K562 (cell line): ENCODE measurements around the gene ZBTB33. TPM values are rescaled to one million over a fixed set of nuclear protein-coding genes. Genes with fewer than 3 reads are reported as not detected.

Experiments used
- CC2D1A ChIP-seq: fragments of 450-650 bp; IDR thresholded peaks from 2 replicates; pipeline ENCODE4 v1.6.1; 2017; ENCODE audit warnings: mild to moderate bottlenecking
- DEAF1 ChIP-seq: fragments of 450-650 bp; formaldehyde crosslinking; IDR thresholded peaks from 2 replicates; pipeline ENCODE4 v1.4.0; 2020; ENCODE audit warnings: mild to moderate bottlenecking, moderate library complexity
- EP400 ChIP-seq: fragments of 450-650 bp; IDR thresholded peaks from 2 replicates; pipeline ENCODE4 v1.6.1; 2017; ENCODE audit warnings: antibody characterized with exemption, mild to moderate bottlenecking, moderate library complexity
- HMGN3 ChIP-seq: IDR thresholded peaks from 2 replicates; pipeline ENCODE4 v1.6.1; 2011; ENCODE audit warnings: borderline replicate concordance, low read depth, mild to moderate bottlenecking, mixed read lengths, low read length; ENCODE audit not compliant: insufficient read length; ENCODE audit errors: extremely low read depth
- PATZ1 ChIP-seq: fragments of 250-450 bp; sonication (Bioruptor Pico); IDR thresholded peaks from 2 replicates; pipeline ENCODE4 v1.5.0; 2020; ENCODE audit warnings: mild to moderate bottlenecking, borderline replicate concordance
- RBM15 ChIP-seq: fragments of 200-400 bp; formaldehyde crosslinking; IDR thresholded peaks from 2 replicates; pipeline ENCODE4 v1.6.1; 2018; ENCODE audit warnings: mild to moderate bottlenecking, low read length, moderate library complexity; ENCODE audit not compliant: insufficient read depth
- SMAD3 ChIP-seq: fragments of 450-650 bp; formaldehyde crosslinking; conservative IDR thresholded peaks from 2 replicates; pipeline ENCODE4 v1.4.0; 2020; ENCODE audit warnings: mild to moderate bottlenecking
- SRSF9 ChIP-seq: fragments of 200-400 bp; formaldehyde crosslinking; IDR thresholded peaks from 2 replicates; pipeline ENCODE4 v1.6.1; 2017; ENCODE audit warnings: low read depth, low read length, borderline replicate concordance
- ZBTB7A ChIP-seq: IDR thresholded peaks from 2 replicates; pipeline ENCODE4 v1.6.1; 2011; ENCODE audit warnings: low read depth, mild to moderate bottlenecking, low read length, moderate library complexity, borderline replicate concordance; ENCODE audit not compliant: control insufficient read depth
- ZNF165 ChIP-seq: fragments of 250-450 bp; sonication (Bioruptor Pico); IDR thresholded peaks from 2 replicates; pipeline ENCODE4 v1.4.0; 2020; ENCODE audit warnings: borderline replicate concordance
- ZNF316 ChIP-seq: fragments of 450-650 bp; IDR thresholded peaks from 2 replicates; pipeline ENCODE4 v1.6.1; 2016
- polyA plus RNA-seq, 8 experiments: library from polyadenylated mRNA; depleted of rRNA in 4 of 8; stranded (reverse) in 5 of 8; unstranded in 3 of 8; fragments of >200 nt; fragmentation: Nextera tagmentation in 2 of 8; fragmentation: Illumina TruSeq in 1 of 8; extraction: Ambion mirVana in 2 of 8; extraction: Trizol in 1 of 8; gene quantifications; 2 replicates each; pipeline versions ENCODE4 v1.2.1 to v1.2.3, GENCODE V29; 2011 to 2014; ENCODE audit warnings: inconsistent platforms in 1 of 8, missing spikeins in 1 of 8
- total RNA-seq, 7 experiments: library from RNA; depleted of rRNA in 6 of 7; stranded (reverse); fragments of >200 nt in 6 of 7; fragmentation: Illumina TruSeq in 2 of 7; extraction: Trizol in 2 of 7; gene quantifications; 2 replicates each; pipeline versions ENCODE4 v1.2.1 to v1.2.3, GENCODE V29; 2011 to 2021; ENCODE audit warnings: low replicate concordance in 1 of 7
- TF ChIP-seq, protein P1 (sequence below): fragments of 250-450 bp; sonication (Bioruptor Pico); IDR thresholded peaks from 2 replicates; pipeline ENCODE4 v1.5.0; 2021
- TF ChIP-seq, protein P2 (sequence below), 2 experiments: fragments of 200-800 bp in 1 of 2; sonication (Bioruptor generic) in 1 of 2; sonication (generic) in 1 of 2; formaldehyde crosslinking in 1 of 2; IDR thresholded peaks in 1 of 2; conservative IDR thresholded peaks in 1 of 2; 2 replicates each; pipeline versions ENCODE4 v1.5.0 to v1.6.1; 2016 to 2020; ENCODE audit warnings: missing compliant biosample characterization in 1 of 2, missing genetic modification characterization in 1 of 2, missing genetic modification reagents in 1 of 2
- TF ChIP-seq, protein P3 (sequence below): fragments of 250-450 bp; sonication (Bioruptor Pico); IDR thresholded peaks from 2 replicates; pipeline ENCODE4 v1.8.0; 2022; ENCODE audit warnings: inconsistent platforms, mild to moderate bottlenecking, moderate library complexity, borderline replicate concordance
- TF ChIP-seq, protein P4 (sequence below): fragments of 250-450 bp; sonication (Bioruptor Pico); IDR thresholded peaks from 2 replicates; pipeline ENCODE4 v1.8.0; 2021; ENCODE audit warnings: mild to moderate bottlenecking, moderate library complexity

Gene ZBTB33
- total and polyA plus RNA-seq, 9 of the 15 experiments (the other 6 are each of a cell fraction or from before 2014, with no cell fraction given): 5.6 to 29.8 (median 15.6) TPM

GRCh38 chrX:120262859-120263708 lies 12.5 kb downstream of the ZBTB33 start (continued):
- TF ChIP-seq DEAF1 (CRISPR knock-in tag) (no peak), PATZ1 (no peak), EP400 (no peak), HMGN3 (no peak), ZNF165 (CRISPR knock-in tag) (no peak), ZNF316 (no peak), ZBTB7A (no peak), RBM15 (no peak), SMAD3 (no peak), CC2D1A (no peak), SRSF9 (no peak)
- TF ChIP-seq, protein P1, sequence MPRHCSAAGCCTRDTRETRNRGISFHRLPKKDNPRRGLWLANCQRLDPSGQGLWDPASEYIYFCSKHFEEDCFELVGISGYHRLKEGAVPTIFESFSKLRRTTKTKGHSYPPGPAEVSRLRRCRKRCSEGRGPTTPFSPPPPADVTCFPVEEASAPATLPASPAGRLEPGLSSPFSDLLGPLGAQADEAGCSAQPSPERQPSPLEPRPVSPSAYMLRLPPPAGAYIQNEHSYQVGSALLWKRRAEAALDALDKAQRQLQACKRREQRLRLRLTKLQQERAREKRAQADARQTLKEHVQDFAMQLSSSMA (CRISPR knock-in tag): no peak
- TF ChIP-seq, protein P2, sequence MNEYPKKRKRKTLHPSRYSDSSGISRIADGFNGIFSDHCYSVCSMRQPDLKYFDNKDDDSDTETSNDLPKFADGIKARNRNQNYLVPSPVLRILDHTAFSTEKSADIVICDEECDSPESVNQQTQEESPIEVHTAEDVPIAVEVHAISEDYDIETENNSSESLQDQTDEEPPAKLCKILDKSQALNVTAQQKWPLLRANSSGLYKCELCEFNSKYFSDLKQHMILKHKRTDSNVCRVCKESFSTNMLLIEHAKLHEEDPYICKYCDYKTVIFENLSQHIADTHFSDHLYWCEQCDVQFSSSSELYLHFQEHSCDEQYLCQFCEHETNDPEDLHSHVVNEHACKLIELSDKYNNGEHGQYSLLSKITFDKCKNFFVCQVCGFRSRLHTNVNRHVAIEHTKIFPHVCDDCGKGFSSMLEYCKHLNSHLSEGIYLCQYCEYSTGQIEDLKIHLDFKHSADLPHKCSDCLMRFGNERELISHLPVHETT (CRISPR knock-in tag; conservative IDR thresholded peaks at IDR 0.05 in 1 of 2, IDR thresholded peaks at IDR 0.05 in 1 of 2): no peak
- TF ChIP-seq, protein P3, sequence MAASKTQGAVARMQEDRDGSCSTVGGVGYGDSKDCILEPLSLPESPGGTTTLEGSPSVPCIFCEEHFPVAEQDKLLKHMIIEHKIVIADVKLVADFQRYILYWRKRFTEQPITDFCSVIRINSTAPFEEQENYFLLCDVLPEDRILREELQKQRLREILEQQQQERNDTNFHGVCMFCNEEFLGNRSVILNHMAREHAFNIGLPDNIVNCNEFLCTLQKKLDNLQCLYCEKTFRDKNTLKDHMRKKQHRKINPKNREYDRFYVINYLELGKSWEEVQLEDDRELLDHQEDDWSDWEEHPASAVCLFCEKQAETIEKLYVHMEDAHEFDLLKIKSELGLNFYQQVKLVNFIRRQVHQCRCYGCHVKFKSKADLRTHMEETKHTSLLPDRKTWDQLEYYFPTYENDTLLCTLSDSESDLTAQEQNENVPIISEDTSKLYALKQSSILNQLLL (CRISPR knock-in tag): no peak
- TF ChIP-seq, protein P4, sequence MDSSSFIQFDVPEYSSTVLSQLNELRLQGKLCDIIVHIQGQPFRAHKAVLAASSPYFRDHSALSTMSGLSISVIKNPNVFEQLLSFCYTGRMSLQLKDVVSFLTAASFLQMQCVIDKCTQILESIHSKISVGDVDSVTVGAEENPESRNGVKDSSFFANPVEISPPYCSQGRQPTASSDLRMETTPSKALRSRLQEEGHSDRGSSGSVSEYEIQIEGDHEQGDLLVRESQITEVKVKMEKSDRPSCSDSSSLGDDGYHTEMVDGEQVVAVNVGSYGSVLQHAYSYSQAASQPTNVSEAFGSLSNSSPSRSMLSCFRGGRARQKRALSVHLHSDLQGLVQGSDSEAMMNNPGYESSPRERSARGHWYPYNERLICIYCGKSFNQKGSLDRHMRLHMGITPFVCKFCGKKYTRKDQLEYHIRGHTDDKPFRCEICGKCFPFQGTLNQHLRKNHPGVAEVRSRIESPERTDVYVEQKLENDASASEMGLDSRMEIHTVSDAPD (CRISPR knock-in tag): no peak
- TF ChIP-seq, all 486 proteins: peak for 0
